Colonic mucosa (tissue), 4 donors: ENCODE results near the gene CCNL1. TPM values are rescaled to one million over a fixed set of nuclear protein-coding genes. Genes with fewer than 3 reads are reported as not detected.

Experiments used
- DNase-seq: peaks from one replicate; pipeline ENCODE4 v3.0.0-alpha.2; 2020
- H3K27ac ChIP-seq: fragments of 200-600 bp; one replicate; pipeline ENCODE4 v1.8.0; 2021
- H3K27me3 ChIP-seq: fragments of 200-600 bp; one replicate; pipeline ENCODE4 v1.8.0; 2021
- H3K36me3 ChIP-seq: fragments of 200-600 bp; one replicate; pipeline ENCODE4 v1.8.0; 2021
- H3K4me1 ChIP-seq: fragments of 200-600 bp; one replicate; pipeline ENCODE4 v1.8.0; 2021; ENCODE audit warnings: mild to moderate bottlenecking
- H3K4me3 ChIP-seq: fragments of 200-600 bp; one replicate; pipeline ENCODE4 v1.8.0; 2021
- H3K9ac ChIP-seq, 2 donors: one replicate each; pipeline ENCODE4 v1.7.0; 2013; ENCODE audit warnings: control low read depth in 2 of 2, low read depth in 2 of 2, low read length in 2 of 2
- H3K9me3 ChIP-seq: fragments of 200-600 bp; one replicate; pipeline ENCODE4 v1.8.0; 2021
- CTCF ChIP-seq: fragments of 200-600 bp; IDR thresholded peaks from one replicate; pipeline ENCODE4 v1.8.0; 2022; ENCODE audit warnings: antibody characterized with exemption, mild to moderate bottlenecking
- intact Hi-C: fragments of 100-400 bp; cut with DNase I; formaldehyde crosslinking; loops from one replicate; pipeline ENCODE4 v1.14.1; 2022
- total RNA-seq, 2 donors: library from RNA; stranded (reverse); fragmentation: NEBNext Ultra II Directional in 1 of 2; extraction: Animal tissue kit (Norgen Biotek cat#: 25700) in 1 of 2; gene quantifications; one replicate each; pipeline ENCODE4 v1.2.1, GENCODE V29; 2021
- donor health status: healthy.
- donor health status: DM: no; HTN: no; CAD: no.
- donor health status: DM: no; HTN: no; CAD: no.

The CCNL1 gene
- total RNA-seq, 2 donors from 2014 or later: 76.4 to 103 TPM

- intact Hi-C loops: loop anchor here (10.0 kb wide), 1 partner anchor 604 kb away; the partner anchor contains the start of gene SSR3
- DNase-seq: peak; percentile 65
- TF ChIP-seq CTCF: no peak
- Histone ChIP-seq H3K9ac (peak overlapping the region; percentile 100), H3K4me1 (peaks cover 23% of the 10 kb centered on the region), H3K9me3 (no peaks in the 10 kb centered on the region), H3K27ac (peak overlapping the region; percentile 100), H3K27me3 (no peaks in the 10 kb centered on the region), H3K4me3 (peak overlapping the region; percentile 88), H3K36me3 (peaks cover 8% of the 10 kb centered on the region)
These were observed 748 bp downstream of the CCNL1 start for GRCh38 chr3:157159037-157159761.

GRCh38 chr3:157157836-157158235 lies 2.1 kb downstream of the CCNL1 start:
- H3K4me3 ChIP-seq: peak overlapping the region; percentile 88
- intact Hi-C loops: loop anchor here (10.0 kb wide), 1 partner anchor 603 kb away; the partner anchor contains the start of gene SSR3
- H3K9me3 ChIP-seq: no peaks in the 10 kb centered on the region
- peak overlapping the region in 1 of 2 donors; percentile 100 for H3K9ac ChIP-seq
- H3K27me3 ChIP-seq: no peaks in the 10 kb centered on the region
- peak overlapping the region; percentile 100 for H3K27ac ChIP-seq
- peaks cover 8% of the 10 kb centered on the region for H3K36me3 ChIP-seq
- H3K4me1 ChIP-seq: peaks cover 23% of the 10 kb centered on the region
- TF ChIP-seq CTCF: no peak
- no peak for DNase-seq

GRCh38 chr3:157156837-157157635 lies 2.9 kb downstream of the CCNL1 start:
- Histone ChIP-seq H3K27me3 (no peaks in the 10 kb centered on the region), H3K36me3 (peaks cover 14% of the 10 kb centered on the region), H3K4me1 (peaks cover 23% of the 10 kb centered on the region), H3K9ac (no peak overlapping the region), H3K9me3 (no peaks in the 10 kb centered on the region), H3K4me3 (peak overlapping the region; percentile 88), H3K27ac (no peak overlapping the region)
- intact Hi-C loops: loop anchor here (10.0 kb wide), 1 partner anchor 602 kb away; the partner anchor contains the start of gene SSR3
- no peak for TF ChIP-seq CTCF
- DNase-seq: no peak

- Histone ChIP-seq H3K27me3 (no peaks in the 10 kb centered on the region), H3K36me3 (peaks cover 27% of the 10 kb centered on the region), H3K4me3 (no peak overlapping the region), H3K9ac (no peak overlapping the region), H3K4me1 (peaks cover 23% of the 10 kb centered on the region), H3K27ac (no peak overlapping the region), H3K9me3 (no peaks in the 10 kb centered on the region)
- intact Hi-C loops: loop anchor here (10.0 kb wide), 1 partner anchor 601 kb away; the partner anchor contains the start of gene SSR3
- no peak for TF ChIP-seq CTCF
- no peak for DNase-seq
These were observed 4.4 kb downstream of the CCNL1 start for GRCh38 chr3:157155591-157155990.

GRCh38 chr3:157154563-157155330 lies 5.2 kb downstream of the CCNL1 start:
- Histone ChIP-seq H3K4me1 (peaks cover 23% of the 10 kb centered on the region), H3K4me3 (peak overlapping the region; percentile 4), H3K9me3 (no peaks in the 10 kb centered on the region), H3K9ac (peak overlapping the region in 1 of 2 donors; percentile 1), H3K27me3 (no peaks in the 10 kb centered on the region), H3K27ac (no peak overlapping the region), H3K36me3 (peaks cover 36% of the 10 kb centered on the region)
- no peak for TF ChIP-seq CTCF
- intact Hi-C loops: loop anchor here (10.0 kb wide), 1 partner anchor 600 kb away; the partner anchor contains the start of gene SSR3
- no peak for DNase-seq
